ENCODE results near the gene OR10V1.

DNA sequence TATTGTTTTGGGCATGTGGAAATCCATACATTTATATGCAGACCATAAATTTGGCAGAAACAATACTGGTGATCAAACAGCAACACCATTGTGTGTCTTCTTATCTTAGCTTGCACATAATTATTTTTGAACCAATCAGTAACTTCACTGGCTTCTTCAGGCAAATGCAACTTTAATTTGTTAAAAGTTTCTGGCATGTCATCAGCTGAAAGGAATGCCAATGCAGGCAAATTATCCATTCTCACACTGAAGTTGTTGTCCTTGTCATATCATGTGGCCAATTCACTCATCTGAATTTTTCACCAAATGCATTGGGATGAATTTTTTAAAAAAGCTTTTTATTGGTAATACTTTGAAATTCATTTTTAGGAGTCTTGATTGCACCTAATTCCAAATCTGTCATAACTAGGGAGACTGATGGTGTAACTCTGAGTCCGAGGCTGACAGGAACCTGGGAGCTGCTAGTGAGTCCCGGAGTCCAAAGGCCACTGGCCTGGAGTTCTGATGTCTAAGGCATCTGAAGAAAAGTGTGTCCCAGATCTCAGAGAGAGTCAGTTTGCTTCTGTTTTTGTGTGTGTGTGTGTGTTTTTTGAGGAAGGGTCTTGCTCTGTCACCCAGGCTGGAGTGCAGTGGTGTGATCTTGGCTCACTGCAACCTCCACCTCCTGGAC lies 17.4 kb upstream of the OR10V1 start:
- TF ChIP-seq, protein P1, sequence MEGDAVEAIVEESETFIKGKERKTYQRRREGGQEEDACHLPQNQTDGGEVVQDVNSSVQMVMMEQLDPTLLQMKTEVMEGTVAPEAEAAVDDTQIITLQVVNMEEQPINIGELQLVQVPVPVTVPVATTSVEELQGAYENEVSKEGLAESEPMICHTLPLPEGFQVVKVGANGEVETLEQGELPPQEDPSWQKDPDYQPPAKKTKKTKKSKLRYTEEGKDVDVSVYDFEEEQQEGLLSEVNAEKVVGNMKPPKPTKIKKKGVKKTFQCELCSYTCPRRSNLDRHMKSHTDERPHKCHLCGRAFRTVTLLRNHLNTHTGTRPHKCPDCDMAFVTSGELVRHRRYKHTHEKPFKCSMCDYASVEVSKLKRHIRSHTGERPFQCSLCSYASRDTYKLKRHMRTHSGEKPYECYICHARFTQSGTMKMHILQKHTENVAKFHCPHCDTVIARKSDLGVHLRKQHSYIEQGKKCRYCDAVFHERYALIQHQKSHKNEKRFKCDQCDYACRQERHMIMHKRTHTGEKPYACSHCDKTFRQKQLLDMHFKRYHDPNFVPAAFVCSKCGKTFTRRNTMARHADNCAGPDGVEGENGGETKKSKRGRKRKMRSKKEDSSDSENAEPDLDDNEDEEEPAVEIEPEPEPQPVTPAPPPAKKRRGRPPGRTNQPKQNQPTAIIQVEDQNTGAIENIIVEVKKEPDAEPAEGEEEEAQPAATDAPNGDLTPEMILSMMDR (IDR thresholded peaks at IDR 0.05) = no peak
- no peak for TF ChIP-seq POLR2A (IDR thresholded peaks at IDR 0.05)
